SW 1271 (cell line): Measurements from ENCODE around the gene CCL19.
A peak's percentile ranks its signal among the peaks of the same experiment; 100 is the strongest.

Experiments
- DNase-seq, 2 experiments: peaks; one replicate each; lab custom pipeline; 2025; lab: John Stamatoyannopoulos, UW

CCL19 gene

GRCh38 chr9:34694811-34695210 is 3.7 kb upstream of the CCL19 start:
- DNase-seq, result no peak

DNA sequence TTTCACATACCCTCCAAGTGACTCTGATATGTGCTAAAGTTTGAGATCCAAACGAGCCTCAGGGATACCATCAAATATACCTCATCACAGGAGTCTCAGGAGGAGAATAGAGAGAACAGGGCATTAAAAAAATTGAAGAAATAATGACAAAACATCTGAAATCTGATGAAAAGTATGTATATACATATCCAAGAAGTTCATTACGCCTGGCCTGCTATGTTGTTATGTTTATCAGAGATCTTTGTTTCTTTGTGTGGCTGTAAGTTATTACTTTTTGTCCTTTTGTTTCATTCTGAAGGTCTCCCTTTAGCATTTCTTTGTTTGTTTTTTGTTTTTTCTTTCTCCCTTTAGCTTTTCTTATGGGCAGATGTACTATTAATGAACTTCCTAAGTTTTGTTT is 2.5 kb upstream of the CCL19 start:
- no peak for DNase-seq

DNA sequence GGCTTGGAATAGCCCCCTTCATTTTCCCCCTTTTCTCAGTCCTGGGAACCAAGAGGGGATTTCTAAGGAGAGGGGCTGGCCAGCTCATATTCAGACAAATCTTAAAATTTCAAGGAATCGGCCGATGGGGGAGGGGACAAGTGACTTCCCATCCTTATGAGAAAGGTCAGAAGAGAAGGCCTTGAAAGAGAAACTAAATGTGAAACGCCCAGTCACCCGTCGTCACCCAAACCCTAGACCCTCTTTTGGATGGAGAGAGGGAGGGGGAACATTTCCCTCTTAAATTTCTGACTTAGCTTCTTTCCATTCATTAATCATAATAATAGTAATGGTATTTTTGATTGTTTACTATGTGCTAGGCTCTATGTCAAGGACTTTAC is 850 bp upstream of the CCL19 start:
- DNase-seq, result no peak

DNA sequence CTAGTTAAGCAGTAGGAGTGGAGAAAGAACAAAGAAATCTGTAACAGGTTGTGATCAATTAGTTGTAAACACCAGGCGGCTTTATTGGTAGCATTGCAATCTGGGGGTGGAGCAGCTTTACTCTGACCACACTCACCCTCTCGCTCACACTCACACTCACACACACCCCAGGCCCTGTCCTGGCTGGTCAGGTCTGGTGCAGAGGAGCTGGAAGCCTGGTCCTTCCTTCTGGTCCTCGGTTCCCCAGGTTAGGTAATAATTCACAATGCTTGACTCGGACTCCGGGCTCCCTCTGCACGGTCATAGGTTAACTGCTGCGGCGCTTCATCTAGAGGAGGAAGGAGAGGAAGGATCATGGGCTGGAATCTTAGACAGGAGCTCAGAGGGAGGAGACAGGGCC is 1.6 kb downstream of the CCL19 start:
- DNase-seq, result no peak

DNA sequence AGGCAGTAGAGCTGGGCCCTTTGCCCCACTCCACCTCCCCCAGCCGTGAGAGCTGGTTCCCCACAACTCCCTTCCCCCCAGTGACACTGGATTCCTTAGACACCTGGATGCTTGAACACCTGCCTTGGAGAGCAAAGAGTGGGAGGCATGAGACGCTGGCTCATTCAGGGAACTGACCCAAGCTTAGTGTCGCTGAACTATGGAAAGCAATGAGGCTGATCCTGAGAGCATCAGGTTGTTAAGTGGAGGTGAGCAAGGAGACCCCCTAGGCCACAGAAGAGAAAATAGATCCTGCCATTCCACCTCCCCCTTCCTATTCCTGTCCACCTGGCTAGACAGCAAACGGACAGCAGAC is 2.0 kb downstream of the CCL19 start:
- no peak for DNase-seq

GRCh38 chr9:34688329-34689115 is 2.6 kb downstream of the CCL19 start:
- DNase-seq, result no peak

DNA sequence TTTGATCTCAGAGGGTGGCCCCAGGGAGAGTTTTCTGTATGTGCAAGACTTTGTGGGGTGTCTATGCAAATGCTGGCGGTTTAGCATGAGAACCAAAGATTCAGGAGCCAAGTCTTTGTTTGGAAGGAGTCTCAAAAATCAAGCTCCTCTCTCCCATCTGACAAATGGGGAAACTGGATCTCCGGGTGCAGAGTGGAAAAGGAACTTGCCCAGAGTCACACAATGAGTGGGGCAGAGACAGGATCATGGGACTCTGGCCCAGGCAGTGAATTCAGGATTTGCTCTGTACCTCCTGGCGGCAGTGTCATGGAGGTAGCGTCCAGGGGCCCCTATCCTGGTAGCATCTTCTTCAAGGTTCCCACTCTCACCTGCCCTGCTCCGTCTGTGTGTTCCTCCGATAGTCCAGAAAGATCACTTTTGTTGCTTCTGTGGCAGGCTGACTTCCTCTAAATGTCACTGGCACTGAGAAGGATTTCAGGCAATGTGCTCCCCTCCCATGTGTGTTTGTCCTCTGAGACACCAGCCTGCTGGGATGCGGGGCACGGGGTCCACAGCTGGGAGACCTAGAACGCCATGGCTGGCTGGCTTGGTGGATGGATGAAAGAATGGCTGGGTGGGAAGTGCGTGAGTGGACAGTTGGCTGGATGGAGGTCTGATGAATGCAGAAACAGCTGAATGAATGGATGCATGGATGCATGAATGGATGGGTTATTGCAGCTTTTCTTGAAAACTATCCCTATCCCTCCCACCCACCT is 3.6 kb downstream of the CCL19 start:
- DNase-seq, result no peak

- DNase-seq, result no peak
Measured at GRCh38 chr9:34686732-34687131, 4.3 kb downstream of the CCL19 start.

DNA sequence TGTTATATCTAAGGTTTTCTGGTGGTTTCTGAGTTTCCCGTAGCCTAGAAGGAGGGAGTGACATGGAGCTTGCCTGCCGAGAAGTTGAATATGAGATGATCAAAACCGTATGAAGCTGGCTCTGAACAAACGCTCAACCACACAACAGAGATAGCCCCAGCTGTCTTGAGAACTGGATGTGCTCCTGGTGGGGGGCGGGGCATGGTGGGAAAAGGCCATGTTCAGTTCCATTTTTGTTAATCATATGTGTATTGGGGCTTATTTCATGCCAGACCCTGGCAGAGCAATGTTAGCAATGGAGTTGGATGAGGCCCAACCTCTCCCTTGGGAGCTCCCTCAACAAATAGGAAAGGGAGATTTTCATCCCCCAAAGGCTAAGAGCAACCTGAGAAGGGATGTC is 4.8 kb downstream of the CCL19 start:
- no peak for DNase-seq

GRCh38 chr9:34685591-34685990 is 5.5 kb downstream of the CCL19 start:
- no peak for DNase-seq

GRCh38 chr9:34684816-34685215 is 6.3 kb downstream of the CCL19 start:
- DNase-seq, result no peak

DNA sequence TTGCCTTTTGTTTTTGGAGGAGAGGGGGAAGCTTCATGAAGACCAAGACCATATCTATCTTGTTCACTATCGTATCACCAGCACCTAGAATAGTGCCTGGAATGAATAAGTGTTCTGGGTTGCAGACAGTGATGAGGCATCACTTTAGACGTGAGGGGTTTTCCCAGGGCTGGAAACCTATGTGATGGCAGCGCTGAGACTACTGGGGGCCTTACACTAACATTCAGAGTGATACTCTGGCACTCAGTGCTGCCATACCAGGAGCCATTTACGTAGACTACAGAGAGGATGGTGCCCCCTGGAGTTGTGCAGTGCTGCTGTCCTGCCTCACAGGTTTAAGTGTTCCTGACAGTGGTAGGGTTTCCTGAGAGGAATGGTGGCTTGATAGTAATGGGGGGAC is 6.9 kb downstream of the CCL19 start:
- DNase-seq, result no peak

GRCh38 chr9:34675869-34676268 is 15.2 kb downstream of the CCL19 start:
- DNase-seq, result no peak

DNA sequence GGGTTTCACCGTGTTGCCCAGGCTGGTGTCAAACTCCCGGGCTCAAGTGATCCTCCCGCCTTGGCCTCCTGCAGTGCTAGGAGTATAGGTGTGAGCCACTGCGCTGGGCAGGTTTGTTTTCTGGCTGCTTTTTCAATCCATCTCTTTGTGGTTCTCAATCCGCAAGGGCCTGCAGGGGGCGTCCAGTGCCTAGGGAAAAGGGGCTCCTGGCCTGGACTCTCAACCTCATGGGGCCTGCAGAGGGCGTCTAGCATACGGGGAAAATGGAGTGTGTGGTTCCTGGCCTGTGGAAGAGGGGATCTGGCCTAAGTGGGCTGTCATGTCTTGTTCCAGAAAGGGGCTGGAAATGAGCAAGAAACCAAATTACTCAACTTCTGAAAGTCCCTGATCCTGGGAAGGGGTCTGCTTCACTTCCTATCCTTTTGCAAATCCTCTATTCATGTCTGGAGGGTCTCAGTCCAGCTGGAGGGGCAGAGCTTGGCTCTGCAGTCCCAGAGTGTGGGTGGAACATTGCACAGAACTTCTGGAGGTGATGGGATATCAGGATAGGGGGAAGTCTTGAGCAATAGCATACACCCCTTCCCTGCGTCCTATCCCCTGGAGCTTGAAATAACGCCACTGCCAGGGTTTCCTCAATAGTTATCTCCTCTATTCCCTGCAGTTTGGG is 15.9 kb downstream of the CCL19 start:
- peak in 1 of 2 experiments; percentile 33 for DNase-seq

- no peak for DNase-seq
Measured at GRCh38 chr9:34674440-34674839, 16.6 kb downstream of the CCL19 start.

DNA sequence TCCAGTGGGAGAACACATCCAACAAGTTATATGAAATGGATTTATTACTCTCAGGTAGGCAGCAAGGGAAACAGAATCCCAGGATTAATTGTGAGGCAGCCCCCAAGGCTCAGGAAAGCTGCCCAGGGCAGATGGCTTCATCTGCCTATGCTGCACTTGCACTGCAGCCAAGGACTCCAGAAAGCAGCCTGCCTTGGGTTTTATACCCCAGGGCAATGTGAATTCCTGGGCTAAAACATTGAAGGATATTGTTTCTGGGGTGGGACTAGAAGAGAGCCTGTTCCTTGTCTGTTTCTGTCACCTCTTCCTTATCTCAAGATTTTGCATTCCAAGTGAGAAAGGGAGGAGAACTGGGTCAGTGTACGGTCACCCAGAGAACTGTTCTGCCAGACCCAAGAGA is 19.8 kb downstream of the CCL19 start:
- DNase-seq, result no peak

DNA sequence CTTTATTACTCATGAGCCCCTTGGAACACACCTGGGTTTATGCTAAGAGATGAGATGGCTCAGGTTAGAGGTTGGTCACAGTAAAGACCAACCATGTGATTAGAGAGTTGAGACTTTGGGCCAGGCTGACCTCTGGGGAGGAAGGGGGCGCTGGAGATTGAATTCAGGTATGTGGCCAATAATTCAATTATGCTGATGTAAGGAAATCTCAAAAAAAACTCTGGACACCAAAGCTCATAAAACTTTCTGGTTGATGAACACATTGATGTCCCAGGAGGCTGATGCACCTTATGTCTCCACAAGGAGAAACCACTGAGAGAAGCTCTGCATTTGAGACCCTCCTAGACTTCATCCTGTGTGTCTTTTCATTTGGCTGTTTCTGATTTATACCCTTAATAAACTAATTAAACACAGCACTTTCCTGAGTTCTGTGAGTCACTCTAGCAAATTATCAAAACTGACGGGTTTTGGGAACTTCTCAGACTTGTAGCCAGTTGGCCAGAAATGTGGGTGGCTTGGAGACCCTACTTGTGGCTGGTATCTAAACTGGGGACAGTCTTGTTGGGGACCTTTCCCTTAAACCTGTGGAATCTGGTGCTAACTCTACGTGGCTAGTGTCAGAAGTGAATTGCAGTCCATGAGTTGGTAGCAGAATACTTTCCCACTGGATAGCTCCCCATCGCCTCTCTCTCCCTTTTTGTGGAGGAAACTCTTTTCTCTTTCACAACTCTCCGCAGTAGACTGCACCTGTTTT is 21.1 kb downstream of the CCL19 start:
- no peak for DNase-seq

DNA sequence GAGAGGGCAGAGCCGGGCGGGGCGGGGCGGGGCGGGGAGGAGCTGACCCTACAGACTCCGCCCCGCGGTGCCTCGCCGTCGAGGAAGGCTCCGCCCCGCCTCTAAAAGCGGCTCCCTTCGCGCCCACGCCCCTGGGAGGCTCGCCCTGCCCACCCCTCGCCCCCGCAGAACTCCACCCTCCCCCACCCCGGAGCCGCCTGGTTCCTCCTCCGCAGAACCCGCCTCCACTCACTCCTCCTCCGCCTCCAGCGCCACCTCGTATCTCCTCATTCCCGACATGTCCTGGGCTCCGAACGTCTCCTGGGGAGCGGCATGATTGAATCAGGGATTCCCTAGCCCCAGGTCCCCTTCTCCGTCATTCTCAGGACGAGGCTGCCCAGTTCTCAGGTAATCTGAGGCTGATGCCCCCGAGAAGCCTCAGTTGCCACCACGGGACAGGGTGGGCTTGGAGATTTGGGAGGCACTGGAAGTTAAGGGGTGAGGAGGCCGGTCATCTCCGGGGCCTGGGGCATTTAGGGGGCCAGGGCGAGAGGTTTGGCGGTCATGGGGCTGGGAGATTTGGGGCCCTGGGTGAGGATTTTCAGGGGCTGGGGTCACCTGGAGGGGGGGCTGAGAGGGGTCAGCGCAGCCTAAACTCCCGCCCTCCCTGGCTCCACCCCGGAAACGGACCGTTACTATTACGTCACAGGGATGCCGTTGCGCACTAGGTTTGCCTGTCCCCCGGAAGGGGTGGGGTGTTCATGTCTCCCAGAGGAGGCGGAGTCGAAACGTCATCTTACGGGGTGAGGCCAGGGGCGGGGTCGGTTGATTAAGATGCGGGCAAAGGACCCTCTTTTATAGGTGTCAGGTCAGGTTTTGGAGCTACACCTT is 25.5 kb downstream of the CCL19 start:
- peak; percentile 73 to 85 for DNase-seq

- DNase-seq, result no peak
Measured at GRCh38 chr9:34665067-34665380, 26.1 kb downstream of the CCL19 start.

- DNase-seq, result peak; percentile 21 to 67
Measured at GRCh38 chr9:34664281-34665066, 26.6 kb downstream of the CCL19 start.

GRCh38 chr9:34663303-34663605 is 27.8 kb downstream of the CCL19 start:
- no peak for DNase-seq
